ENCODE measurements around the gene NLGN1. TPM values are rescaled to one million over a fixed set of nuclear protein-coding genes. Genes with fewer than 3 reads are reported as not detected.

Gene NLGN1
- total and polyA plus RNA-seq, 2 of the 8 experiments (the other 6 are each of a cell fraction or from before 2014, with no cell fraction given) = 7.8 to 14.8 TPM

GRCh38 chr3:174331095-174331800 lies 933.7 kb downstream of the NLGN1 start (continued):
- TF ChIP-seq E2F6 (IDR thresholded peaks at IDR 0.05) (no peak), TBP (IDR thresholded peaks at IDR 0.05; ENCODE audit: low read depth, low read length) (no peak), KDM4A (IDR thresholded peaks at IDR 0.05; ENCODE audit: low read depth, low read length, severe bottlenecking) (no peak), CREB1 (IDR thresholded peaks at IDR 0.05) (no peak), TEAD4 (IDR thresholded peaks at IDR 0.05; ENCODE audit: low read depth, low read length) (no peak), EZH2 (IDR thresholded peaks at IDR 0.05; ENCODE audit: low read depth, low read length, severe bottlenecking) (no peak)
